MCF 10A (cell line): ENCODE data around the gene LELP1. TPM values are rescaled to one million over a fixed set of nuclear protein-coding genes. Genes with fewer than 3 reads are reported as not detected.
A peak's percentile ranks its signal among the peaks of the same experiment; 100 is the strongest.
"Not testable (repeated sequence)": the region's sequence is repeated elsewhere in the genome, so short reads cannot be mapped to it uniquely, and the experiment has no call there.

Source experiments
- BruUV-seq: library from RNA; stranded (reverse); fragments of 400-500 nt; replicated peaks from 2 replicates; lab custom pipeline; 2021; lab: Mats Ljungman, UMichigan
- CTCF ChIA-PET: fragments of 300-600 bp; sonication (Branson Sonifier 250); formaldehyde crosslinking; extraction: SDS; loops from one replicate; lab custom pipeline; 2021; ENCODE audit warnings: antibody characterized with exemption, inconsistent platforms; lab: Yijun Ruan, JAX
- POLR2A ChIA-PET: fragments of 300-600, 350-650 bp; sonication (Branson Sonifier 250); formaldehyde crosslinking; extraction: SDS; loops from one replicate; lab custom pipeline; 2020; ENCODE audit warnings: antibody characterized with exemption, inconsistent platforms; lab: Yijun Ruan, JAX
- DNase-seq: peaks from one replicate; pipeline ENCODE4 v3.0.0-alpha.2; 2018; ENCODE audit not compliant: unreplicated experiment
- H3K27ac Mint-ChIP-seq: one replicate; pipeline ENCODE4 v1.8.0; 2022; ENCODE audit warnings: mild to moderate bottlenecking, low read depth, mixed read lengths; ENCODE audit not compliant: unreplicated experiment
- H3K27me3 Mint-ChIP-seq: one replicate; pipeline ENCODE4 v1.8.0; 2022; ENCODE audit warnings: mixed read lengths; ENCODE audit not compliant: insufficient read depth, unreplicated experiment
- H3K36me3 Mint-ChIP-seq: one replicate; pipeline ENCODE4 v1.8.0; 2022; ENCODE audit warnings: mild to moderate bottlenecking, moderate library complexity, mixed read lengths; ENCODE audit not compliant: insufficient read depth, unreplicated experiment
- H3K4me1 Mint-ChIP-seq: one replicate; pipeline ENCODE4 v1.8.0; 2022; ENCODE audit warnings: mixed read lengths; ENCODE audit not compliant: insufficient read depth, unreplicated experiment
- H3K4me3 Mint-ChIP-seq: one replicate; pipeline ENCODE4 v1.8.0; 2022; ENCODE audit warnings: mild to moderate bottlenecking, moderate library complexity, mixed read lengths; ENCODE audit not compliant: unreplicated experiment
- H3K9me3 Mint-ChIP-seq: one replicate; pipeline ENCODE4 v1.8.0; 2022; ENCODE audit warnings: mixed read lengths; ENCODE audit not compliant: unreplicated experiment
- CTCF ChIP-seq: fragments of 200-600 bp; IDR thresholded peaks from one replicate; pipeline ENCODE4 v1.8.0; 2022; ENCODE audit warnings: antibody characterized with exemption, mild to moderate bottlenecking; ENCODE audit not compliant: unreplicated experiment
- intact Hi-C: fragments of 100-400 bp; cut with micrococcal nuclease; formaldehyde crosslinking; loops from 2 replicates; pipeline ENCODE4 v1.14.1; 2022
- total RNA-seq: library from RNA; stranded (reverse); gene quantifications from 2 replicates; pipeline ENCODE4 v1.2.3, GENCODE V29; 2022

The LELP1 gene
- total RNA-seq, 1 experiment from 2014 or later, result not detected

- CTCF ChIA-PET, result interaction anchor here (0.6 to 15.4 kb wide), 16 partner anchors 7 to 503 kb away, joined by 3 to 185 read pairs (median 4); no protein-coding TSS in a partner anchor
- intact Hi-C loops, H3K4me3 Mint-ChIP-seq, BruUV-seq, H3K4me1 Mint-ChIP-seq, POLR2A ChIA-PET, H3K36me3 Mint-ChIP-seq, H3K27ac Mint-ChIP-seq, H3K27me3 Mint-ChIP-seq, H3K9me3 Mint-ChIP-seq: not testable (repeated sequence)
- TF ChIP-seq CTCF, result peak; percentile 61
- DNase-seq, result peak; percentile 51
These were observed 26.0 kb downstream of the LELP1 start for GRCh38 chr1:153229076-153229829.

- BruUV-seq, result no TSS peak
- H3K27me3 Mint-ChIP-seq, result peaks cover 14% of the 10 kb centered on the region
- H3K27ac Mint-ChIP-seq, result no peak overlapping the region
- H3K9me3 Mint-ChIP-seq, result no peaks in the 10 kb centered on the region
- POLR2A ChIA-PET, result no interaction called here
- intact Hi-C loops, result no loop called here
- no peaks in the 10 kb centered on the region for H3K36me3 Mint-ChIP-seq
- no peak for TF ChIP-seq CTCF
- no peak for DNase-seq
- CTCF ChIA-PET, result interaction anchor here (0.6 to 15.4 kb wide), 4 partner anchors 38 to 835 kb away, joined by 3 to 185 read pairs (median 25); no protein-coding TSS in a partner anchor
- no peak overlapping the region for H3K4me3 Mint-ChIP-seq
- H3K4me1 Mint-ChIP-seq, result peaks cover 8% of the 10 kb centered on the region
These were observed 28.1 kb downstream of the LELP1 start for GRCh38 chr1:153231363-153231762.

GRCh38 chr1:153231785-153232184, 28.6 kb downstream of the LELP1 start:
- POLR2A ChIA-PET, result no interaction called here
- no TSS peak for BruUV-seq
- Mint-ChIP-seq H3K9me3 (no peaks in the 10 kb centered on the region), H3K36me3 (no peaks in the 10 kb centered on the region), H3K27me3 (peaks cover 18% of the 10 kb centered on the region), H3K4me3 (no peak overlapping the region), H3K4me1 (peaks cover 8% of the 10 kb centered on the region), H3K27ac (no peak overlapping the region)
- CTCF ChIA-PET, result no interaction called here
- no peak for TF ChIP-seq CTCF
- DNase-seq, result no peak
- intact Hi-C loops, result no loop called here

GRCh38 chr1:153232553-153232952, 29.3 kb downstream of the LELP1 start:
- H3K4me1 Mint-ChIP-seq, result peaks cover 8% of the 10 kb centered on the region
- POLR2A ChIA-PET, result interaction anchor here (1.1 kb wide), 1 partner anchor 30 kb away, joined by 3 read pairs; no protein-coding TSS in a partner anchor
- TF ChIP-seq CTCF, result no peak
- H3K27me3 Mint-ChIP-seq, result peaks cover 26% of the 10 kb centered on the region
- no peaks in the 10 kb centered on the region for H3K36me3 Mint-ChIP-seq
- H3K9me3 Mint-ChIP-seq, result no peaks in the 10 kb centered on the region
- CTCF ChIA-PET, result interaction anchor here (0.6 to 3.4 kb wide), 4 partner anchors 10 to 578 kb away, joined by 3 to 47 read pairs (median 6); no protein-coding TSS in a partner anchor
- H3K4me3 Mint-ChIP-seq, result no peak overlapping the region
- intact Hi-C loops, result no loop called here
- H3K27ac Mint-ChIP-seq, result no peak overlapping the region
- BruUV-seq, result no TSS peak
- no peak for DNase-seq
